HG03457 (cell line): ENCODE measurements around the gene CYP3A5.
A peak's percentile ranks its signal among the peaks of the same experiment; 100 is the strongest.
"Not testable (repeated sequence)": the region's sequence is repeated elsewhere in the genome, so short reads cannot be mapped to it uniquely, and the experiment has no call there.

Experiments
- ATAC-seq: cut with Tn5 transposase; IDR thresholded peaks from one replicate; pipeline ENCODE4 v1.9.1; 2021; ENCODE audit warnings: moderate number of reproducible peaks; ENCODE audit not compliant: unreplicated experiment

CYP3A5 gene

GRCh38 chr7:99643464-99643863 is 36.3 kb downstream of the CYP3A5 start:
- ATAC-seq: no peak

GRCh38 chr7:99642027-99642426 is 37.8 kb downstream of the CYP3A5 start:
- no peak for ATAC-seq

- ATAC-seq: no peak
Measured at GRCh38 chr7:99639267-99639666, 40.5 kb downstream of the CYP3A5 start.

- no peak for ATAC-seq
Measured at GRCh38 chr7:99638731-99639130, 41.1 kb downstream of the CYP3A5 start.

DNA sequence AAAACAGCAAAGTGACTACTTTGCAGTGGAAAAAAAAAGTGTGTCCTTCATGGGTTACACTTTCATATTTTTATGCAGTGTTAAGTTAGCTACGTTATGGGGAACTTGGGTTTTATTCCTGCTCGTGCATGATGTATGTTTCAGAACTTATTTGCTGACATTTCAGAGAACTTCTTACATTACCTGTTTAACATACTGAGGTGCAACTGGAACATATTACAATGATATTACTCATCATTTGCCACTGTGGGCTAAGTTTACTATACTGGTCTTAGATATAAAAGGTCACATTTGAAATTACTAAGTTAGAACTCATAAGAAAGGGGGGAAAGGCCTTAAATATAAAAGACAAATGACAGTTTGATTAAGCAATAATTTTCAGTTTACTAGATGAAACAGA is 42.4 kb downstream of the CYP3A5 start:
- ATAC-seq: not testable (repeated sequence)

DNA sequence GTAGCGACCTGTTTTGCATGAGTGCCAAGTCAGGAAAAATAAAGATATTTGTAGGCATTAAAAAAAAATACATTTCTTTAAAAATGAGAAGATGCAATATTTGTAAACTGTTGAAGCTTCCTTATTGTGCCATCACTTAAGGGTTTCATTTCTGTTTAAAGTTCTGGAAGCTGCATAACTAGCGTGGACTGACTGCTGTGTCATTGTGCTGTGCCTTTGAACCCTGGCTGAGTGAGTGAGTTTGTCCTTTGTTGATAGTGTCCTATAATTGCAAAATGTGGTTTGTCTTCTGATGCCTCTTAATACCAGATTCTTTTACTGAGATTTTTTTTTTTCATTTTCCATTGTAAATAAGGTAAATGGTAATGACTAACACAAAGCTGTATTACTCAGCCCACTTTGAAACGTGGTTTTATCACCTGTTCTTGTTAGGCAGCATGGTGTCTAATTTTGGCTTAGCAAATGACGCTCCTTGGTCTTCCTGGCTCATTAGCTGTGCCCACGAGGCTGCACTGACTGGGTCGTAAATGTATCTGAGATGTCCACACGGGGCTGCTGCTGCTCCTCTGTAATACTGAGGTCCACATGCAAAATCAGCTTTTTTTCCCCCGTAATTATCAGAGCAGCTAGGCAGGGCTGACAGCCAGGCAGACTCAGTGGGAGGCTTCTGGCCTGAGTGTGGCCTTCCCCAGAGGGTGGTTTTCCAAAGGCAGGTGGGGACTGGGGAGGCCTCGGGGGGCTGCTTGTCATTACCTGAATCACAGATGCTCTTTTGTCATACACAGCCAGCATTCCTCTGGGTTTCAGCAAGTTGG is 48.3 kb downstream of the CYP3A5 start:
- ATAC-seq: no peak

- ATAC-seq: no peak
Measured at GRCh38 chr7:99629643-99630042, 50.2 kb downstream of the CYP3A5 start.

GRCh38 chr7:99628471-99629465 is 51.0 kb downstream of the CYP3A5 start:
- ATAC-seq: no peak

GRCh38 chr7:99627513-99627912 is 52.3 kb downstream of the CYP3A5 start:
- no peak for ATAC-seq

- no peak for ATAC-seq
Measured at GRCh38 chr7:99626661-99627060, 53.1 kb downstream of the CYP3A5 start.

- no peak for ATAC-seq
Measured at GRCh38 chr7:99625961-99626360, 53.8 kb downstream of the CYP3A5 start.

GRCh38 chr7:99625321-99625720 is 54.5 kb downstream of the CYP3A5 start:
- ATAC-seq: no peak

- ATAC-seq: no peak
Measured at GRCh38 chr7:99624484-99624883, 55.3 kb downstream of the CYP3A5 start.

- no peak for ATAC-seq
Measured at GRCh38 chr7:99623702-99624447, 55.9 kb downstream of the CYP3A5 start.

- ATAC-seq: no peak
Measured at GRCh38 chr7:99623091-99623693, 56.6 kb downstream of the CYP3A5 start.

DNA sequence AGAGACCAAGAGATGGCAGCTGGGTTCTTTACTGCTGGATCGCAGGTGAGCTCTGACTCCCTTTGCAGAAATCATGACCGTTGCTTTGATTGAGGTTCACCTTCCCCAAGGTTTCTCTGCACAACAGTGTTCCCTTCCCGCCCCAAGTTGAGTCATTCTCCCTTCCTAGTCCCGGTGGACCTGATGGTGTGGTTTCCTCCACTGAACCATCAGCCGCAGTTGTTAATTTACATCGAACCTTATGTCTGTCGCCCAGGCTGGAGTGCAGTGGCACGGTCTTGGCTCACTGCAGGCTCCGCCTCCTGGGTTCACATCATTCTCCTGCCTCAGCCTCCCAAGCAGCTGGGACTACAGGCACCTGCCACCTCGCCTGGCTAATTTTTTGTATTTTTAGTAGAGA is 57.2 kb downstream of the CYP3A5 start:
- ATAC-seq: no peak

DNA sequence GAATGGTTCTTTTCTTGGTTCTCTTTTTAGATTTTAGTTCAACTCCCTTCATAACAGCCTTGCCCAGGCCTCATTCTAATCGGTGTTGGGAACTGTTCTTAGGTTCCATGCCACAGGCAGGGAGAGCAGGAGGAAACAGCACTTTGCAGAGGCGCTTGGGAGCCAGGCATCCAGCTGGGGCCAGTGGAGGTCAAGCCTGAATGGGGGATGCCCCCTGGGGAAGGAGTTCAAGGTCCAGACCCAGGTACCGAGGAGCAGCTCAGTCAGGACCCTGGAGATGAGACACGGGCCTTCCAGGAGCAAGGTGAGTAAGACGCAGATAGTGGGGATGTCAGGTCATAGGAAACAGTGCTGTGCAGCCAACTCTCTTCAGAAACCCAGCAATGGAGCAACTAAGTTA is 58.5 kb downstream of the CYP3A5 start:
- ATAC-seq: no peak

DNA sequence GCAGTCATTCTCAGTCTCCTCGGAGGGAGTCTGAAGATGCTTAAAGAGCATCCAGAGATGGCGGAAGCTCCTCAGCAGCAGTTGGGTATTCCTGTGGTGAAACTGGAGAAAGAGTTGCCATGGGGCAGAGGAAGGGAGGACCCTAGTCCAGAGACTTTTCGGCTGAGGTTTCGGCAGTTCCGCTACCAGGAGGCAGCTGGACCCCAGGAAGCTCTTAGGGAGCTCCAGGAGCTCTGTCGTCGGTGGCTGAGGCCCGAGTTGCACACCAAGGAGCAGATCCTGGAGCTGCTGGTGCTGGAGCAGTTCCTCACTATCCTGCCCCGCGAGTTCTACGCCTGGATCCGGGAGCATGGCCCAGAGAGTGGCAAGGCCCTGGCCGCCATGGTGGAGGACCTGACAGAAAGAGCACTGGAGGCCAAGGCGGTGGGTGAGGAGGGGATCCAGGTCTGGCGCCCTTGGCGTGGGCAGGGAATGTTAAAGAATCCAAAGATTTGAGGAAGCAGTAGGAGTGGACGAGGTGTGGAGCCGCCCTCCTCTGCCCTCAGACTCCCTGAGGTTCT is 60.1 kb downstream of the CYP3A5 start:
- no peak for ATAC-seq

DNA sequence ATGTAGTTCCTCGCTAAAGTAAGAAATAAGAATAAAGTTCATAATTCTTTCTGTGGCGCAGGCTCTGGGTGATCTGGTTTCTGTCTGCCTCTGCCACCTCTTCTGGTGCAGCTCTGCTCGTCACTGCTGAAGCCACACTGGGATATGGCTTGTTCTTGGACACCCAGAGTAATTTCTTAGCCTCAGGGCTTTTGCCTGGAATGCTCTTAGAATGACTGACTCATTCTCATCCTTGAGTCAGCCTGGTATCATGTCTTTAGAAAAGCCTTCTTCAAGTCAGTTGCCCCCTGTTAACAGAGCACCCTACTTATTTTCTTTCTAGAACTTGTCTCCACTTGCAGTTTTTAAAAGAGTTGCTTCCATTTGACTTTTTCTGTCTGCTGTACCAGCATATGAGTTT is 61.1 kb downstream of the CYP3A5 start:
- no peak for ATAC-seq

- ATAC-seq: peak; percentile 18
Measured at GRCh38 chr7:99617192-99617781, 62.5 kb downstream of the CYP3A5 start.
